GM19463 (cell line): Measurements from ENCODE around the gene IFIT2.

ENCODE experiments used
- ATAC-seq: cut with Tn5 transposase; IDR thresholded peaks from one replicate; pipeline ENCODE4 v1.9.1; 2021; ENCODE audit warnings: mild to moderate bottlenecking, moderate library complexity; ENCODE audit not compliant: unreplicated experiment

Gene IFIT2

GRCh38 chr10:89336241-89336640 is 34.4 kb downstream of the IFIT2 start:
- ATAC-seq = no peak

GRCh38 chr10:89337484-89337883 is 35.6 kb downstream of the IFIT2 start:
- no peak for ATAC-seq

GRCh38 chr10:89338713-89339112 is 36.9 kb downstream of the IFIT2 start:
- no peak for ATAC-seq

GRCh38 chr10:89339875-89340274 is 38.0 kb downstream of the IFIT2 start:
- ATAC-seq = no peak

- no peak for ATAC-seq
Observed at GRCh38 chr10:89341649-89342048, 39.8 kb downstream of the IFIT2 start.

GRCh38 chr10:89342206-89342958 is 40.5 kb downstream of the IFIT2 start:
- ATAC-seq = no peak

- no peak for ATAC-seq
Observed at GRCh38 chr10:89343089-89343767, 41.4 kb downstream of the IFIT2 start.

- no peak for ATAC-seq
Observed at GRCh38 chr10:89344156-89344555, 42.3 kb downstream of the IFIT2 start.

GRCh38 chr10:89345367-89346000 is 43.6 kb downstream of the IFIT2 start:
- ATAC-seq = no peak

GRCh38 chr10:89346405-89347254 is 44.8 kb downstream of the IFIT2 start:
- no peak for ATAC-seq

GRCh38 chr10:89347701-89348457 is 46.0 kb downstream of the IFIT2 start:
- no peak for ATAC-seq

GRCh38 chr10:89348481-89348880 is 46.6 kb downstream of the IFIT2 start:
- no peak for ATAC-seq

GRCh38 chr10:89348975-89349374 is 47.1 kb downstream of the IFIT2 start:
- ATAC-seq = no peak

- ATAC-seq = peak; percentile 34
Observed at GRCh38 chr10:89350631-89351315, 48.9 kb downstream of the IFIT2 start.

- peak; percentile 75 for ATAC-seq
Observed at GRCh38 chr10:89351412-89351779, 49.5 kb downstream of the IFIT2 start.

- peak; percentile 45 for ATAC-seq
Observed at GRCh38 chr10:89351780-89352597, 50.1 kb downstream of the IFIT2 start.

- ATAC-seq = no peak
Observed at GRCh38 chr10:89352802-89353201, 51.0 kb downstream of the IFIT2 start.

- no peak for ATAC-seq
Observed at GRCh38 chr10:89355394-89355931, 53.6 kb downstream of the IFIT2 start.

GRCh38 chr10:89357096-89357495 is 55.2 kb downstream of the IFIT2 start:
- no peak for ATAC-seq
